Panc1 (cell line): ENCODE data around the gene VAV3.

ENCODE experiments used
- CTCF ChIP-seq: fragments of 450-650 bp; IDR thresholded peaks from 2 replicates; pipeline ENCODE4 v1.5.1; 2017; ENCODE audit warnings: mild to moderate bottlenecking
- POLR2AphosphoS5 ChIP-seq: IDR thresholded peaks from 2 replicates; pipeline ENCODE4 v1.6.1; 2012; ENCODE audit warnings: mild to moderate bottlenecking, low read depth, low read length, moderate library complexity
- REST ChIP-seq, 2 experiments: IDR thresholded peaks; 2 replicates each; pipeline ENCODE4 v1.6.1; 2011 to 2012; ENCODE audit warnings: low read depth in 2 of 2, control low read depth in 1 of 2, low read length in 1 of 2, mild to moderate bottlenecking in 1 of 2, moderate library complexity in 1 of 2; ENCODE audit not compliant: insufficient read depth in 1 of 2
- SIN3A ChIP-seq: IDR thresholded peaks from 2 replicates; pipeline ENCODE4 v1.6.1; 2012; ENCODE audit warnings: low read depth, mild to moderate bottlenecking, low read length, moderate library complexity, borderline replicate concordance; ENCODE audit not compliant: insufficient read depth

GRCh38 chr1:108010581-108010980, 45.6 kb upstream of the VAV3 start:
- no peak for TF ChIP-seq CTCF
- no peak for TF ChIP-seq REST (IDR thresholded peaks at IDR 0.05; ENCODE audit: insufficient read depth in 1 of 2, low read depth in 2 of 2, low read length in 1 of 2)
- no peak for TF ChIP-seq POLR2AphosphoS5
- no peak for TF ChIP-seq SIN3A
